Measurements from ENCODE around the gene CEP131.

The CEP131 gene

DNA sequence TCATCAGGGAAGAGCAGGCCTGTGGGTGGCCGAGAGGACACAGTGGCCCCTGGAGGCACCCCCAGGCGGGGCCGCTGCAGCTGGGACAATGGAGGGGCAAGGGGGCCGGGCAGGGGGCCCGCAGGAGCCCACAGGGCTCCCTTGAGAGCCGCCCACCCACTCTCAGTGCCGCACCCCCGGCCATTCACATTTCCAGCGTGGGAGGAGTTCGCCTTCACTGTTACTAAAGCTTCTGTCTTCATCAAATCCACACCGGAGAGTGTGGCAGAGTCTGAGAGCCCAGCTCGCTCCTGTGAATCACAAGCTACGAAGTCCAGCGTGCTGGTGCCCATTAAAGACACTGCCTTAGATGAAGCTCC, 78.4 kb downstream of the CEP131 start:
- no peaks in the 10 kb centered on the region for H3K36me3 ChIP-seq (ENCODE audit: control insufficient read depth, low read depth, low read length)
- H3K27ac ChIP-seq (ENCODE audit: low read length): no peak overlapping the region
- H3K9ac ChIP-seq (ENCODE audit: low read length): no peak overlapping the region
- no peaks in the 10 kb centered on the region for H3K4me1 ChIP-seq (ENCODE audit: control insufficient read depth, low read depth, low read length)
- no peaks in the 10 kb centered on the region for H3K27me3 ChIP-seq (ENCODE audit: control insufficient read depth, insufficient read depth, low read length)
- no peak overlapping the region for H3K4me3 ChIP-seq (ENCODE audit: low read length)
- no peaks in the 10 kb centered on the region for H3K9me3 ChIP-seq (ENCODE audit: control insufficient read depth, low read depth, low read length)

- Histone ChIP-seq H3K27me3 (ENCODE audit: control insufficient read depth, insufficient read depth, low read length) (no peaks in the 10 kb centered on the region), H3K9ac (ENCODE audit: low read length) (no peak overlapping the region), H3K9me3 (ENCODE audit: control insufficient read depth, low read depth, low read length) (no peaks in the 10 kb centered on the region), H3K27ac (ENCODE audit: low read length) (no peak overlapping the region), H3K4me1 (ENCODE audit: control insufficient read depth, low read depth, low read length) (no peaks in the 10 kb centered on the region), H3K4me3 (ENCODE audit: low read length) (no peak overlapping the region), H3K36me3 (ENCODE audit: control insufficient read depth, low read depth, low read length) (no peaks in the 10 kb centered on the region)
Observed at GRCh38 chr17:81143717-81144422, 78.9 kb downstream of the CEP131 start.

GRCh38 chr17:81143200-81143527, 79.6 kb downstream of the CEP131 start:
- no peak overlapping the region for H3K4me3 ChIP-seq (ENCODE audit: low read length)
- H3K9me3 ChIP-seq (ENCODE audit: control insufficient read depth, low read depth, low read length): no peaks in the 10 kb centered on the region
- no peak overlapping the region for H3K27ac ChIP-seq (ENCODE audit: low read length)
- H3K4me1 ChIP-seq (ENCODE audit: control insufficient read depth, low read depth, low read length): no peaks in the 10 kb centered on the region
- no peaks in the 10 kb centered on the region for H3K27me3 ChIP-seq (ENCODE audit: control insufficient read depth, insufficient read depth, low read length)
- no peaks in the 10 kb centered on the region for H3K36me3 ChIP-seq (ENCODE audit: control insufficient read depth, low read depth, low read length)
- no peak overlapping the region for H3K9ac ChIP-seq (ENCODE audit: low read length)

DNA sequence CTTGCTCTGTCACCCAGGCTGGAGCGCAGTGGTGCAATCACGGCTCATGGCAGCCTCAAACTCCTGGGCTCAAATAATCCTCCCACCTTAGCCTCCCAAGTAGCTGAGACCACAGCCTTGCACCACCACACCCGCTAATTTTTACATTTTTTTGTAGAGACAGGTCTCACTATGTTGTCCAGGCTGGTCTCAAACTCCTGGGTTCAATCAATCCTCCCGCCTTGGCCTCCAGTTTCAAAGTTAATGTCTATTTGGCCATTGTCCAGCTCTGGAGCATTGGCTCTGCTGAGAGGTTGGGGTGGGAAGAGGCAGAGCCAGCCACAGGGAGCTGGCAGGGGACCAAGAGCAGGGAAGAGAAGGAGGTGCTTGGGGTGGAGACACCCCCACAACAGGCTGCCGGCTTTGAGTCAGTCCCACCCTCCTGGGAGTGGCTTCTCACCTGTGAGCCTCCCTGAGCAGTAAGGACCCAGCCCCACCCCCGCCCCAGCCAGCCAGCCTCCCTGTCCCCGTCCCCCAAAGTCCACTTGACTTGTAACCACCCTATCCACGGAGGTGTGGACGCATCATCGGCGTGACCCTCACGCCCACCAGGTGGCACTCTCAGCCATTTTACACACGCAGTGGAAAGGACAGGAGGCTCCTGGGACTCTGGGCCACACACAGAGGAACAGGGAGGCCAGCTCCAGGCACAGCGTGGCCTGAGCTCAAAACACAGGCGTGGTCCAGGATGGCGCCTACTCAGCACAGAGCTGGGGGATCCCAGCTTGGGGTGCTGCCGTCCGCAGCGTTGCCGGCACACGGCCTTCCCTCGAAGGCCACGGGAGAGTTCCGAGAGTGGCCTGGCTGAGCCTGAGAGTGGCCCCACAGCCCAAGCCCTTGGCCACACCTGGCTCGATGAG, 80.2 kb downstream of the CEP131 start:
- Histone ChIP-seq H3K4me1 (ENCODE audit: control insufficient read depth, low read depth, low read length) (no peaks in the 10 kb centered on the region), H3K9ac (ENCODE audit: low read length) (no peak overlapping the region), H3K27ac (ENCODE audit: low read length) (no peak overlapping the region), H3K9me3 (ENCODE audit: control insufficient read depth, low read depth, low read length) (no peaks in the 10 kb centered on the region), H3K27me3 (ENCODE audit: control insufficient read depth, insufficient read depth, low read length) (no peaks in the 10 kb centered on the region), H3K4me3 (ENCODE audit: low read length) (no peak overlapping the region), H3K36me3 (ENCODE audit: control insufficient read depth, low read depth, low read length) (no peaks in the 10 kb centered on the region)

DNA sequence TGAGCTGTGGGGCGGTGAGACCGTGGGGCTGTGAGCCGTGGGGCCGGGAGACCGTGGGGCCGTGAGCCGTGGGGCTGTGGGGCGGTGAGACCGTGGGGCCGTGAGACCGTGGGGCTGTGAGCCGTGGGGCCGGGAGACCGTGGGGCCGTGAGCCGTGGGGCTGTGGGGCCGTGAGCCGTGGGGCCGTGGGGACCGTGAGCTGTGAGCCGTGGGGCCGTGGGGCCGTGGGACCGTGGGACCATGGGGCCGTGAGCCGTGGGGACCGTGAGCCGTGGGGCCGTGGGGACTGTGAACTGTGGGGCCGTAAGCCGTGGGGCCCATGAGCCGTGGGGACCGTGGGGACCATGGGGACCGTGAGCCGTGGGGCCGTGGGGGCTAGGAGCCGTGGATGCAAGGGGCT, 82.1 kb downstream of the CEP131 start:
- H3K9me3 ChIP-seq (ENCODE audit: control insufficient read depth, low read depth, low read length): no peaks in the 10 kb centered on the region
- no peak overlapping the region for H3K27ac ChIP-seq (ENCODE audit: low read length)
- no peak overlapping the region for H3K4me3 ChIP-seq (ENCODE audit: low read length)
- no peak overlapping the region for H3K9ac ChIP-seq (ENCODE audit: low read length)
- H3K36me3 ChIP-seq (ENCODE audit: control insufficient read depth, low read depth, low read length): no peaks in the 10 kb centered on the region
- H3K27me3 ChIP-seq (ENCODE audit: control insufficient read depth, insufficient read depth, low read length): no peaks in the 10 kb centered on the region
- no peaks in the 10 kb centered on the region for H3K4me1 ChIP-seq (ENCODE audit: control insufficient read depth, low read depth, low read length)

- no peaks in the 10 kb centered on the region for H3K36me3 ChIP-seq (ENCODE audit: control insufficient read depth, low read depth, low read length)
Observed at GRCh38 chr17:81140018-81140417, 82.7 kb downstream of the CEP131 start.

More at GRCh38 chr17:81140018-81140417, 82.7 kb downstream of the CEP131 start:
- Histone ChIP-seq H3K27ac (ENCODE audit: low read length) (no peak overlapping the region), H3K4me3 (ENCODE audit: low read length) (no peak overlapping the region), H3K27me3 (ENCODE audit: control insufficient read depth, insufficient read depth, low read length) (no peaks in the 10 kb centered on the region), H3K9ac (ENCODE audit: low read length) (no peak overlapping the region), H3K9me3 (ENCODE audit: control insufficient read depth, low read depth, low read length) (no peaks in the 10 kb centered on the region), H3K4me1 (ENCODE audit: control insufficient read depth, low read depth, low read length) (no peaks in the 10 kb centered on the region)
